Natural killer cell (primary cell): Measurements from ENCODE around the gene SIN3A. TPM values are rescaled to one million over a fixed set of nuclear protein-coding genes. Genes with fewer than 3 reads are reported as not detected.
A peak's percentile ranks its signal among the peaks of the same experiment; 100 is the strongest.
"Not testable (repeated sequence)": the region's sequence is repeated elsewhere in the genome, so short reads cannot be mapped to it uniquely, and the experiment has no call there.

Experiments used
- ATAC-seq, 3 donors: fragments of 150-1000 bp in 2 of 3; fragments of 200-7000 bp in 1 of 3; cut with Tn5 transposase; 1 replicate in 1 of 3; 2 replicates in 2 of 3; pipeline ENCODE4 v1.10.0; 2021; ENCODE audit warnings: mild to moderate bottlenecking in 2 of 3, moderate library complexity in 2 of 3
- DNase-seq, 2 donors: peaks; one replicate each; pipeline versions ENCODE4 v3.0.0 to v3.0.0-alpha.2; 2013 to 2021; ENCODE audit warnings: mixed read lengths in 1 of 2
- H3K27ac ChIP-seq: one replicate; pipeline ENCODE4 v1.5.1; 2013; ENCODE audit warnings: mild to moderate bottlenecking, low read length
- H3K27me3 ChIP-seq: one replicate; pipeline ENCODE4 v1.6.1; 2013; ENCODE audit warnings: low read length; ENCODE audit not compliant: control insufficient read depth, insufficient read depth
- H3K36me3 ChIP-seq: one replicate; pipeline ENCODE4 v1.6.1; 2013; ENCODE audit warnings: low read length; ENCODE audit not compliant: control insufficient read depth, insufficient read depth
- H3K4me1 ChIP-seq: one replicate; pipeline ENCODE4 v1.6.1; 2013; ENCODE audit warnings: low read length; ENCODE audit not compliant: control insufficient read depth, insufficient read depth
- H3K4me3 ChIP-seq: one replicate; pipeline ENCODE4 v1.5.1; 2013; ENCODE audit warnings: low read length
- H3K9me3 ChIP-seq: one replicate; pipeline ENCODE4 v1.6.1; 2013; ENCODE audit warnings: low read length; ENCODE audit not compliant: control insufficient read depth, insufficient read depth
- H3K27ac Mint-ChIP-seq, 2 donors: one replicate each; pipeline ENCODE4 v1.8.0; 2022; ENCODE audit warnings: mild to moderate bottlenecking in 2 of 2, mixed read lengths in 2 of 2, moderate library complexity in 1 of 2
- H3K27me3 Mint-ChIP-seq, 2 donors: one replicate each; pipeline ENCODE4 v1.8.0; 2022; ENCODE audit warnings: low read depth in 2 of 2, mixed read lengths in 2 of 2
- H3K36me3 Mint-ChIP-seq: one replicate; pipeline ENCODE4 v1.8.0; 2022; ENCODE audit warnings: mixed read lengths
- H3K4me1 Mint-ChIP-seq, 2 donors: one replicate each; pipeline ENCODE4 v1.8.0; 2022; ENCODE audit warnings: mixed read lengths in 2 of 2
- H3K4me3 Mint-ChIP-seq: one replicate; pipeline ENCODE4 v1.8.0; 2022; ENCODE audit warnings: mild to moderate bottlenecking, moderate library complexity, mixed read lengths
- H3K9me3 Mint-ChIP-seq, 2 donors: one replicate each; pipeline ENCODE4 v1.8.0; 2022; ENCODE audit warnings: mixed read lengths in 2 of 2
- CTCF ChIP-seq: fragments of 200-600 bp; IDR thresholded peaks from one replicate; pipeline ENCODE4 v1.8.0; 2022; ENCODE audit warnings: antibody characterized with exemption
- WGBS: methylation state at CpG from one replicate; pipeline ENCODE4 v1.1.7; 2013; ENCODE audit warnings: missing lambda C conversion rate; ENCODE audit not compliant: insufficient coverage; 5-methylcytosine and 5-hydroxymethylcytosine counted together
- intact Hi-C: fragments of 100-400 bp; cut with micrococcal nuclease; formaldehyde crosslinking; loops from one replicate; pipeline ENCODE4 v1.14.2; 2022
- total RNA-seq, 4 donors: library from RNA; stranded (reverse); fragments of 120-200 nt in 1 of 4; gene quantifications; one replicate each; pipeline versions ENCODE4 v1.2.3 to v1.2.4, GENCODE V29; 2013 to 2022

The SIN3A gene
- total RNA-seq, 3 donors from 2014 or later (not counting 1 experiment from before 2014, with no cell fraction given): 135 to 175 (median 137) TPM

GRCh38 chr15:75338661-75339240, 112.7 kb downstream of the SIN3A start:
- peaks cover 20 to 38% of the 10 kb centered on the region in 2 donors for H3K4me1 Mint-ChIP-seq

GRCh38 chr15:75335705-75336355, 115.7 kb downstream of the SIN3A start, which contains the start of gene COMMD4:
COMMD4 (plus strand) TSS chr15:75336063; CDS start chr15:75336090, 27 bp downstream.
- H3K27me3 Mint-ChIP-seq: no peaks in the 10 kb centered on the region
- peak within 1 kb of the TSS; percentile 97 for H3K4me3 Mint-ChIP-seq
- intact Hi-C loops: loop anchor here (2.0 kb wide), 2 partner anchors 15 to 33 kb away; partner anchors contain the start of gene MAN2C1
- DNase-seq: peak; percentile 60 to 82
- H3K9me3 Mint-ChIP-seq: no peaks in the 10 kb centered on the region
- H3K36me3 ChIP-seq: peaks cover 3% of the 10 kb centered on the region
- H3K9me3 ChIP-seq: no peaks in the 10 kb centered on the region
- no peaks in the 10 kb centered on the region for H3K27me3 ChIP-seq
- under 1% methylated on average over 42 of the region's 42 CpGs for WGBS
- H3K4me1 ChIP-seq: peaks cover 29% of the 10 kb centered on the region
- H3K4me3 ChIP-seq: peak within 1 kb of the TSS; percentile 80
- peak within 1 kb of the TSS; percentile 29 for H3K27ac ChIP-seq
- peaks cover 25 to 46% of the 10 kb centered on the region in 2 donors for H3K4me1 Mint-ChIP-seq
- H3K36me3 Mint-ChIP-seq: no peaks in the 10 kb centered on the region
- peak; percentile 37 to 46 (median 40) for ATAC-seq
- TF ChIP-seq CTCF: no peak
- H3K27ac Mint-ChIP-seq: peak within 1 kb of the TSS; percentile 88 to 90

More at GRCh38 chr15:75338661-75339240, 112.7 kb downstream of the SIN3A start:
- no peaks in the 10 kb centered on the region for H3K9me3 ChIP-seq
- no peaks in the 10 kb centered on the region for H3K27me3 ChIP-seq
- no peak overlapping the region for H3K4me3 ChIP-seq
- Mint-ChIP-seq H3K27me3 (no peaks in the 10 kb centered on the region), H3K27ac (no peak overlapping the region), H3K36me3 (no peaks in the 10 kb centered on the region), H3K4me3 (no peak overlapping the region), H3K9me3 (no peaks in the 10 kb centered on the region)
- H3K36me3 ChIP-seq: peaks cover 5% of the 10 kb centered on the region
- no peak overlapping the region for H3K27ac ChIP-seq
- H3K4me1 ChIP-seq: peaks cover 23% of the 10 kb centered on the region
- TF ChIP-seq CTCF: no peak
- WGBS: 97% methylated on average over 11 of the region's 11 CpGs
- no peak for ATAC-seq
- no peak for DNase-seq
- intact Hi-C loops: no loop called here

GRCh38 chr15:75335313-75335704, 116.2 kb downstream of the SIN3A start:
- peak overlapping the region; percentile 88 to 90 for H3K27ac Mint-ChIP-seq
- no peaks in the 10 kb centered on the region for H3K36me3 Mint-ChIP-seq
- peaks cover 25 to 46% of the 10 kb centered on the region in 2 donors for H3K4me1 Mint-ChIP-seq
- no peak overlapping the region for H3K27ac ChIP-seq
- 0% methylated on average over 1 of the region's 3 CpGs for WGBS
- peak overlapping the region; percentile 80 for H3K4me3 ChIP-seq
- peaks cover 29% of the 10 kb centered on the region for H3K4me1 ChIP-seq
- H3K27me3 ChIP-seq: no peaks in the 10 kb centered on the region
- peak overlapping the region; percentile 97 for H3K4me3 Mint-ChIP-seq
- intact Hi-C loops: loop anchor here (2.0 kb wide), 1 partner anchor 33 kb away; the partner anchor contains the start of gene MAN2C1
- no peak for TF ChIP-seq CTCF
- H3K36me3 ChIP-seq: peaks cover 3% of the 10 kb centered on the region
- H3K27me3 Mint-ChIP-seq: no peaks in the 10 kb centered on the region
- H3K9me3 ChIP-seq: no peaks in the 10 kb centered on the region
- H3K9me3 Mint-ChIP-seq: no peaks in the 10 kb centered on the region
- ATAC-seq (no peak), DNase-seq (no peak)

GRCh38 chr15:75333654-75334419, 117.7 kb downstream of the SIN3A start:
- intact Hi-C loops: loop anchor here (2.0 kb wide), 1 partner anchor 35 kb away; the partner anchor contains the start of gene MAN2C1
- not testable (repeated sequence) for H3K9me3 Mint-ChIP-seq, H3K27me3 ChIP-seq, H3K27ac ChIP-seq, H3K27me3 Mint-ChIP-seq, H3K36me3 ChIP-seq, H3K9me3 ChIP-seq, H3K4me3 ChIP-seq, H3K36me3 Mint-ChIP-seq
- H3K4me1 ChIP-seq: peaks cover 29% of the 10 kb centered on the region
- peak overlapping the region; percentile 44 to 69 for H3K27ac Mint-ChIP-seq
- peak; percentile 84 to 90 (median 88) for ATAC-seq
- H3K4me3 Mint-ChIP-seq: peak overlapping the region; percentile 50
- DNase-seq: peak; percentile 27 to 47
- 62% methylated on average over 14 of the region's 15 CpGs for WGBS
- peaks cover 25 to 46% of the 10 kb centered on the region in 2 donors for H3K4me1 Mint-ChIP-seq

- WGBS: 82% methylated on average over 7 of the region's 7 CpGs
- H3K27me3 ChIP-seq, H3K9me3 ChIP-seq, H3K4me3 ChIP-seq, ATAC-seq, H3K27me3 Mint-ChIP-seq, H3K9me3 Mint-ChIP-seq, H3K36me3 ChIP-seq, H3K36me3 Mint-ChIP-seq, DNase-seq, intact Hi-C loops, H3K27ac ChIP-seq: not testable (repeated sequence)
- Mint-ChIP-seq H3K4me3 (peak overlapping the region; percentile 7), H3K27ac (peak overlapping the region; percentile 19 to 50), H3K4me1 (peaks cover 25 to 40% of the 10 kb centered on the region in 2 donors)
- peaks cover 28% of the 10 kb centered on the region for H3K4me1 ChIP-seq
These were observed 119.4 kb downstream of the SIN3A start for GRCh38 chr15:75332093-75332492.
